K562 treated with DMSO at 1 percent for 24 hours (cell line): ENCODE data around the gene ZKSCAN3. TPM values are rescaled to one million over a fixed set of nuclear protein-coding genes. Genes with fewer than 3 reads are reported as not detected.

ENCODE experiments used
- total RNA-seq: library from RNA; unstranded; fragments of 300-600 nt; gene quantifications from 2 replicates; pipeline ENCODE4 v1.2.3, GENCODE V29; 2022; ENCODE audit warnings: low read depth; ENCODE audit not compliant: insufficient read depth

Gene ZKSCAN3
- 5.1 and 5.2 TPM in 2 replicates for total RNA-seq

GRCh38 chr6:28349892-28350737 lies at the start of gene ZKSCAN3:
Gene ZKSCAN3 (plus strand): TSS chr6:28349947. CDS start chr6:28359587, 9,640 bp downstream.

GRCh38 chr6:28335564-28336283 lies 14.0 kb upstream of the ZKSCAN3 start, which contains the start of gene ZSCAN31:
Gene ZSCAN31 (minus strand): TSS chr6:28336148. CDS start chr6:28329683, 6,465 bp downstream.

GRCh38 chr6:28399350-28400121 lies 49.8 kb downstream of the ZKSCAN3 start, which contains the start of gene ZSCAN12:
Gene ZSCAN12 (minus strand): TSS chr6:28399747. CDS start chr6:28398405, 1,342 bp downstream.

Other genes with a start within 250 kb of the ZKSCAN3 start
- not detected in 2 replicates for gene ZSCAN16, start 225.3 kb upstream of the ZKSCAN3 start, total RNA-seq
- 16.6 and 16.8 TPM in 2 replicates for gene ZKSCAN8, start 208.1 kb upstream of the ZKSCAN3 start, total RNA-seq
- gene ZSCAN9, start 124.7 kb upstream of the ZKSCAN3 start, total RNA-seq, result 19.9 and 22.7 TPM in 2 replicates
- 6.9 and 8.3 TPM in 2 replicates for gene ZKSCAN4, start 97.7 kb upstream of the ZKSCAN3 start, total RNA-seq
- not detected in 2 replicates for gene NKAPL, start 90.7 kb upstream of the ZKSCAN3 start, total RNA-seq
- gene ZSCAN26, start 82.8 kb upstream of the ZKSCAN3 start, total RNA-seq, result 7.4 and 8.7 TPM in 2 replicates
- 9.8 and 11.2 TPM in 2 replicates for gene PGBD1, start 68.4 kb upstream of the ZKSCAN3 start, total RNA-seq
- 7.6 and 8.8 TPM in 2 replicates for gene ZSCAN31, start 13.8 kb upstream of the ZKSCAN3 start, total RNA-seq
- gene ZSCAN12, start 49.8 kb downstream of the ZKSCAN3 start, total RNA-seq, result 4.6 and 5.1 TPM in 2 replicates
- 0.21 TPM in 1 of 2 replicates, not detected in the other for gene ZSCAN23, start 93.5 kb downstream of the ZKSCAN3 start, total RNA-seq
- not detected in 2 replicates for gene GPX6, start 165.8 kb downstream of the ZKSCAN3 start, total RNA-seq
- gene GPX5, start 175.9 kb downstream of the ZKSCAN3 start, total RNA-seq, result 1.0 and 1.4 TPM in 2 replicates